Calu3 (cell line): Measurements from ENCODE around the gene ISL1. TPM values are rescaled to one million over a fixed set of nuclear protein-coding genes. Genes with fewer than 3 reads are reported as not detected.

Experiments
- Bru-seq: library from RNA; stranded (reverse); fragments of 400-500 nt; gene quantifications from one replicate; lab custom pipeline; 2021; lab: Mats Ljungman, UMichigan
- BruChase-seq, 2 experiments: library from RNA; stranded (reverse); fragments of 400-500 nt; gene quantifications; one replicate each; lab custom pipeline; 2021; lab: Mats Ljungman, UMichigan
- BruUV-seq: library from RNA; stranded (reverse); fragments of 400-500 nt; replicated peaks from 2 replicates; lab custom pipeline; 2021; lab: Mats Ljungman, UMichigan
- CTCF ChIA-PET: fragments of 300-600 bp; sonication (Branson Sonifier 250); formaldehyde crosslinking; loops from one replicate; lab custom pipeline; 2022; ENCODE audit warnings: antibody characterized with exemption; lab: Charles Lee
- DNase-seq: peaks from one replicate; pipeline ENCODE4 v3.0.0; 2022
- H3K27ac Mint-ChIP-seq: one replicate; pipeline ENCODE4 v1.8.0; 2022; ENCODE audit warnings: mixed read lengths; ENCODE audit not compliant: unreplicated experiment
- H3K27me3 Mint-ChIP-seq: one replicate; pipeline ENCODE4 v1.8.0; 2022; ENCODE audit warnings: mixed read lengths; ENCODE audit not compliant: unreplicated experiment
- H3K36me3 Mint-ChIP-seq: one replicate; pipeline ENCODE4 v1.8.0; 2022; ENCODE audit warnings: mild to moderate bottlenecking, moderate library complexity, mixed read lengths; ENCODE audit not compliant: insufficient read depth, unreplicated experiment
- H3K4me1 Mint-ChIP-seq: one replicate; pipeline ENCODE4 v1.8.0; 2022; ENCODE audit warnings: mild to moderate bottlenecking, low read depth, mixed read lengths; ENCODE audit not compliant: unreplicated experiment
- H3K4me3 Mint-ChIP-seq: one replicate; pipeline ENCODE4 v1.8.0; 2022; ENCODE audit warnings: mild to moderate bottlenecking, low read depth, moderate library complexity, mixed read lengths; ENCODE audit not compliant: unreplicated experiment
- H3K9me3 Mint-ChIP-seq: one replicate; pipeline ENCODE4 v1.8.0; 2022; ENCODE audit warnings: low read depth, mixed read lengths; ENCODE audit not compliant: unreplicated experiment
- intact Hi-C: fragments of 100-400 bp; cut with micrococcal nuclease; formaldehyde crosslinking; loops from one replicate; pipeline ENCODE4 v1.10.0; 2022; ENCODE audit not compliant: unreplicated experiment
- long read RNA-seq: library from polyadenylated mRNA; stranded (forward); transcript quantifications from one replicate; pipeline ENCODE4 v2.0.0, GENCODE V29; 2022
- total RNA-seq: library from RNA; stranded (reverse); gene quantifications from 2 replicates; pipeline ENCODE4 v1.2.3, GENCODE V29; 2022
- TF ChIP-seq, protein P1 (sequence below): fragments of 200-600 bp; IDR thresholded peaks from one replicate; pipeline ENCODE4 v1.8.0; 2022; ENCODE audit warnings: antibody characterized with exemption; ENCODE audit not compliant: unreplicated experiment

Gene ISL1
- total RNA-seq (9.4 and 11.7 TPM in 2 replicates), Bru-seq, nascent RNA (percentile 86 among the genes with signal in this experiment), BruChase-seq, experiment 1, labeled RNA remaining after a 6-hour chase (percentile 52 among the genes with signal in this experiment), BruChase-seq, experiment 2, labeled RNA remaining after a 2-hour chase (percentile 58 among the genes with signal in this experiment)
- long read RNA-seq, transcript ISL1-201 (6 exons, 2,459 nt) = major isoform, 9 of 11 reads
- long read RNA-seq, partial matches to known transcripts = 1 of 11 reads
- long read RNA-seq, other reads (novel, unspliced or antisense) = 1 of 11 reads

DNA sequence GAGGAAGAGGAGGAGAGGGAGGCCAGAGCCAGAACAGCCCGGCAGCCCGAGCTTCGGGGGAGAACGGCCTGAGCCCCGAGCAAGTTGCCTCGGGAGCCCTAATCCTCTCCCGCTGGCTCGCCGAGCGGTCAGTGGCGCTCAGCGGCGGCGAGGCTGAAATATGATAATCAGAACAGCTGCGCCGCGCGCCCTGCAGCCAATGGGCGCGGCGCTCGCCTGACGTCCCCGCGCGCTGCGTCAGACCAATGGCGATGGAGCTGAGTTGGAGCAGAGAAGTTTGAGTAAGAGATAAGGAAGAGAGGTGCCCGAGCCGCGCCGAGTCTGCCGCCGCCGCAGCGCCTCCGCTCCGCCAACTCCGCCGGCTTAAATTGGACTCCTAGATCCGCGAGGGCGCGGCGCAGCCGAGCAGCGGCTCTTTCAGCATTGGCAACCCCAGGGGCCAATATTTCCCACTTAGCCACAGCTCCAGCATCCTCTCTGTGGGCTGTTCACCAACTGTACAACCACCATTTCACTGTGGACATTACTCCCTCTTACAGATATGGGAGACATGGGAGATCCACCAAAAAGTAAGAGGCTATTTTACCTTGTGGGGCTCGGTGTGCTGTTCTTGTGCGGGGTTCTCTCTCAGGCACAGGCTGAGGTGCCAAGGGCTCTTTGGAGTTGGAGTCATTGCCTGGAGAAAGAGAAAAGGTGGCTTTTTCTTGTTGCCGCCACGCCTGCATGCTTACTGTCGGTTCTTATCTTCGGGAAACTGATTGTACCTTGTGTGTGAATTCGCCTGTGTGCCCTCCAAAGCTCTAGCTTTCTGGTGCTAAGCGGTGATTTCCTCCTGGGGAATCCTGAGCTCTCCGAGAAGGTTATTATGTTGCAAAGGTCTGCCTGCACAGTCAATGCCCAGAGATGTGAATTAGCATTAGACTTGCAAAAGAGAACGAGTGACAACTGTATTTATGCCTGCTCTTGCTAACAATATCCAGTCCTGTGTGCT is at the start of gene ISL1:
ISL1 (plus strand) TSS at position 318 of the 991 bp plus-strand sequence; CDS start at position 542, 224 bp downstream.
- peaks cover 84% of the 10 kb centered on the region for H3K36me3 Mint-ChIP-seq
- H3K27me3 Mint-ChIP-seq = no peaks in the 10 kb centered on the region
- H3K9me3 Mint-ChIP-seq = no peaks in the 10 kb centered on the region
- peaks cover 46% of the 10 kb centered on the region for H3K4me1 Mint-ChIP-seq
- intact Hi-C loops = loop anchor here (5.0 to 10.0 kb wide), 3 partner anchors 49 to 419 kb away; no protein-coding TSS in a partner anchor
- CTCF ChIA-PET = interaction anchor here (0.5 to 1.4 kb wide), 4 partner anchors 13 to 458 kb away, joined by 3 to 8 read pairs (median 4); no protein-coding TSS in a partner anchor
- peak within 1 kb of the TSS; percentile 91 for H3K4me3 Mint-ChIP-seq
- peak within 1 kb of the TSS; percentile 89 for H3K27ac Mint-ChIP-seq
- BruUV-seq = no TSS peak
- peak; percentile 88 for DNase-seq
- TF ChIP-seq, protein P1, sequence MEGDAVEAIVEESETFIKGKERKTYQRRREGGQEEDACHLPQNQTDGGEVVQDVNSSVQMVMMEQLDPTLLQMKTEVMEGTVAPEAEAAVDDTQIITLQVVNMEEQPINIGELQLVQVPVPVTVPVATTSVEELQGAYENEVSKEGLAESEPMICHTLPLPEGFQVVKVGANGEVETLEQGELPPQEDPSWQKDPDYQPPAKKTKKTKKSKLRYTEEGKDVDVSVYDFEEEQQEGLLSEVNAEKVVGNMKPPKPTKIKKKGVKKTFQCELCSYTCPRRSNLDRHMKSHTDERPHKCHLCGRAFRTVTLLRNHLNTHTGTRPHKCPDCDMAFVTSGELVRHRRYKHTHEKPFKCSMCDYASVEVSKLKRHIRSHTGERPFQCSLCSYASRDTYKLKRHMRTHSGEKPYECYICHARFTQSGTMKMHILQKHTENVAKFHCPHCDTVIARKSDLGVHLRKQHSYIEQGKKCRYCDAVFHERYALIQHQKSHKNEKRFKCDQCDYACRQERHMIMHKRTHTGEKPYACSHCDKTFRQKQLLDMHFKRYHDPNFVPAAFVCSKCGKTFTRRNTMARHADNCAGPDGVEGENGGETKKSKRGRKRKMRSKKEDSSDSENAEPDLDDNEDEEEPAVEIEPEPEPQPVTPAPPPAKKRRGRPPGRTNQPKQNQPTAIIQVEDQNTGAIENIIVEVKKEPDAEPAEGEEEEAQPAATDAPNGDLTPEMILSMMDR = no peak

DNA sequence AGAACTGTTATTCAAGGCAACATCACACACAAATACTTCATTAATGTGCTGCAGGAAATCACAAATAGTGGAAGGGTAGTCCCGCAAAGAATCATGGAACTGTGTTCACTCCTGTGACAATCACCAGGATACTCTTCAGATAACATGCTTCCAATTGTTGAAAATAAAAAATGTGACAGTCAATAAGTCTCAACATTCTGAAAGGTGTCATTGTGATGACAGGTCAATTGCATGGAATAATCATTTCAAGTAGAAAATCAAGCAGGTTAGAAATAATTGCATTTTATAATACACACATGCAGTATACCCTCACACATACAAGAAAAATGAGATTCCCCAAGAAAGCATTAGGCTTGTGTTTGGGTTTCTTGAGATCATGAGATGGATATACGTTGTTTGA is 46.4 kb upstream of the ISL1 start:
- CTCF ChIA-PET = no interaction called here
- TF ChIP-seq, protein P1 = no peak
- intact Hi-C loops = no loop called here
- no peaks in the 10 kb centered on the region for H3K36me3 Mint-ChIP-seq
- no peak overlapping the region for H3K4me3 Mint-ChIP-seq
- DNase-seq = no peak
- no peaks in the 10 kb centered on the region for H3K9me3 Mint-ChIP-seq
- H3K27me3 Mint-ChIP-seq = no peaks in the 10 kb centered on the region
- no TSS peak for BruUV-seq
- no peaks in the 10 kb centered on the region for H3K4me1 Mint-ChIP-seq
- no peak overlapping the region for H3K27ac Mint-ChIP-seq

DNA sequence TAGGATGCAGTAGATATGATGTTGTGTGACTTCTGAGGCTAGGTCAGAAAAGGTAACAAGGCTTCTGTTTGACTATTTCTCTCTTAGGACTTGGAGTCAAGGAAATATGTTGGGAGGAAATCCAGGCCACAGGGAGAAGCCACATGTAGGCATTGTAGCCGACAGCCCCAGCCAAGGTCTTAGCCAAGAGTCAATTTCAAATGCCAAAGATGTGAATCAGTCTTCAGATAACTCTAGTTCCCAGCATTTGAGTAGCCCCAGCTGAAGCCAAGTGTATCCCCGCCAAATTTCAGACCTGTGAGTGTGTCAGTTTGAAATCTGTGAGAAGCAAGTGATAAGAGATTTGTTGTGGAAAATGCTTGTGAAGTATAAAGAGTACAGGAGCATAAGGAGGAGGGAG is 38.1 kb upstream of the ISL1 start:
- DNase-seq = no peak
- no peak overlapping the region for H3K4me3 Mint-ChIP-seq
- CTCF ChIA-PET = no interaction called here

More for the DNA sequence above, 38.1 kb upstream of the ISL1 start:
- H3K27me3 Mint-ChIP-seq = no peaks in the 10 kb centered on the region
- TF ChIP-seq, protein P1 = no peak
- peaks cover 23% of the 10 kb centered on the region for H3K4me1 Mint-ChIP-seq
- BruUV-seq = no TSS peak
- no peak overlapping the region for H3K27ac Mint-ChIP-seq
- peaks cover 10% of the 10 kb centered on the region for H3K9me3 Mint-ChIP-seq
- no peaks in the 10 kb centered on the region for H3K36me3 Mint-ChIP-seq
- intact Hi-C loops = loop anchor here (5.0 to 10.0 kb wide), 3 partner anchors 60 to 208 kb away; no protein-coding TSS in a partner anchor
